Measurements from ENCODE around the gene EMC1.

Gene EMC1

DNA sequence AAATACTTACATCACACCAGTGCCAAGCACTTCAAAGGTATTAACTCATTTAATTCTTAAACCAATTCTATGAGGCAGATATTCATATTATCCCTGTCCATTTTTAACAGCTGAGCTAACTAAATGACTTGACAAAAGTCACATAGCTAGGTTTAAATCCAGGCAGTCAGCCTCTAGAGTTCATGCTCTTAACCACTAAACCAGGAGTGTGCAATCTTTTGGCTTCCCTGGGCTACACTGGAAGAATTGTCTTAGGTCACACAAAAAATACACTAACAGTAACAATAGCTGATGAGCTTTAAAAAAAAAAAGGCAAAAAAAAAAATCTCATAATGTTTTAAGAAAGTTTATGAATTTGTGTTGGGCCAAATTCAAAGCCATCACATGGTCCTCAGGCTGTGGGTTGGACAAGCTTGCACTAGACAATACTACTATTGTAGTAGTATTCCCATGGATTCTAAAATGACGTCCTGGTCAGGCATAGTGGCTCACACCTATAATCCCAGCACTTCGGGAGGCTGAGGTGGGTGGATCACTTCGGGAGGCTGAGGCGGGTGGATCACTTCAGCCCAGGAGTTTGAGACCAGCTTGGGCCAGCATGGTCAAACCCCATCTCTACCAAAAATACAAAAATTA is 51.2 kb downstream of the EMC1 start:
- peaks cover 11% of the 10 kb centered on the region for H3K36me3 ChIP-seq (ENCODE audit: control insufficient read depth, insufficient read depth, low read length)
- DNase-seq (ENCODE audit: extremely low read depth, insufficient read length): no peak
- no peak overlapping the region for H3K4me3 ChIP-seq (replicated peaks; ENCODE audit: low read depth, low read length)
- no peaks in the 10 kb centered on the region for H3K27me3 ChIP-seq (replicated peaks; ENCODE audit: control insufficient read depth, insufficient read depth, low read length)
- TF ChIP-seq CTCF (IDR thresholded peaks at IDR 0.05; ENCODE audit: insufficient read depth, low read length, poor library complexity, severe bottlenecking): no peak

DNA sequence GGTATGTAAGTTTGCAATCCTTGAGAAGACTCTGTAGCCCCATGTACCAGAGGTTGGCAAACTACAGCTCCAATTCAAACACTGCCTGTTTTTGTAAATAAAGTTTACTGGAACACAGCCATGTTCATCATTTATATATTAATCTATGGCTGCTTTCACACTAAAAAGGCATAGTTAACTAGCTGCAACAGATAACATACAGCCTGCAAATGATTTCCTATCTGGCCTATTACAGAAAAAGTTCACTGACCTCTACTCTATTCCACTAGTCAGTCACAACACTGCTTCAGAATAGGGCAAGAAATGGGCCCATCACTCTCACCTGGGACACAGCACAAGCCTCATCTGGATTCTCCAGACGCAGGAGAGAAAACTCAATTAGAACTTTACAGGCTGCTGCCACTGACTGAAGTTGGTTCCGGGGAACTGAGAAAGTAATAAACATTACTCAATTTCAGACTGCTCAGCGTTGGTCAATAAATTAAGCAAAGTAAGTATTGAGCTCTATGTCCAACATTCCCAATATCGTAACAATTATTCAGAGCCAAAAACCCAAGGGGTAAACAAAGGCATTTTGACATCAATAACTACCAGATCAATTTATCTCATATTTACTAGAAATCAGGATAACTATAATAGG is 51.9 kb downstream of the EMC1 start:
- no peak for DNase-seq (ENCODE audit: extremely low read depth, insufficient read length)
- TF ChIP-seq CTCF (IDR thresholded peaks at IDR 0.05; ENCODE audit: insufficient read depth, low read length, poor library complexity, severe bottlenecking): no peak
- no peak overlapping the region for H3K4me3 ChIP-seq (replicated peaks; ENCODE audit: low read depth, low read length)
- H3K27me3 ChIP-seq (replicated peaks; ENCODE audit: control insufficient read depth, insufficient read depth, low read length): no peaks in the 10 kb centered on the region
- peaks cover 13% of the 10 kb centered on the region for H3K36me3 ChIP-seq (ENCODE audit: control insufficient read depth, insufficient read depth, low read length)

- no peak for DNase-seq (ENCODE audit: extremely low read depth, insufficient read length)
- TF ChIP-seq CTCF (IDR thresholded peaks at IDR 0.05; ENCODE audit: insufficient read depth, low read length, poor library complexity, severe bottlenecking): no peak
- Histone ChIP-seq H3K36me3 (ENCODE audit: control insufficient read depth, insufficient read depth, low read length) (peaks cover 14% of the 10 kb centered on the region), H3K4me3 (replicated peaks; ENCODE audit: low read depth, low read length) (no peak overlapping the region), H3K27me3 (replicated peaks; ENCODE audit: control insufficient read depth, insufficient read depth, low read length) (no peaks in the 10 kb centered on the region)
Measured at GRCh38 chr1:19198820-19199219, 52.5 kb downstream of the EMC1 start.

- DNase-seq (ENCODE audit: extremely low read depth, insufficient read length): no peak
- H3K27me3 ChIP-seq (replicated peaks; ENCODE audit: control insufficient read depth, insufficient read depth, low read length): no peaks in the 10 kb centered on the region
- no peak for TF ChIP-seq CTCF (IDR thresholded peaks at IDR 0.05; ENCODE audit: insufficient read depth, low read length, poor library complexity, severe bottlenecking)
- no peak overlapping the region for H3K4me3 ChIP-seq (replicated peaks; ENCODE audit: low read depth, low read length)
- H3K36me3 ChIP-seq (ENCODE audit: control insufficient read depth, insufficient read depth, low read length): peaks cover 18% of the 10 kb centered on the region
Measured at GRCh38 chr1:19197845-19198244, 53.5 kb downstream of the EMC1 start.

DNA sequence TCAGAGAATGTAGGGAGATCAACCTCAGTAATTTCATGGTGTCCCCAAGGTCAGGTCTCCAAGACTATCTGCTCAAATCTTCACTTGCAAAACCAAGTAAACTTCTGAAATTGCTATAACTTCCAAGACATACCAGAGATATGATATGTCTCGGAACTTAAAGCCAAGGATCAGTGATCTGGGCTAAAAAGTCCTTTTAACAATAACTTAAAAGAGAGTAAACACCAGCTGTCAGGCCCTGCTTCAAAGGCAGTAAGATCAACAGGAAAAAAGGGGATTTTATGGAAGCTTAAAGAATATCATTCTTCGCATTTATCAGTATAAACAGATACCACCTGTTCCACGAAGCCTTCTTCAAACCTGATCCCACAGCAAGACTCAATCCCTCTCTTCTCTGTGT is 55.0 kb downstream of the EMC1 start:
- no peak for TF ChIP-seq CTCF (IDR thresholded peaks at IDR 0.05; ENCODE audit: insufficient read depth, low read length, poor library complexity, severe bottlenecking)
- Histone ChIP-seq H3K27me3 (replicated peaks; ENCODE audit: control insufficient read depth, insufficient read depth, low read length) (no peaks in the 10 kb centered on the region), H3K36me3 (ENCODE audit: control insufficient read depth, insufficient read depth, low read length) (peaks cover 23% of the 10 kb centered on the region), H3K4me3 (replicated peaks; ENCODE audit: low read depth, low read length) (no peak overlapping the region)
- DNase-seq (ENCODE audit: extremely low read depth, insufficient read length): no peak
